ENCODE results near the gene KCNMB4.

Gene KCNMB4

DNA sequence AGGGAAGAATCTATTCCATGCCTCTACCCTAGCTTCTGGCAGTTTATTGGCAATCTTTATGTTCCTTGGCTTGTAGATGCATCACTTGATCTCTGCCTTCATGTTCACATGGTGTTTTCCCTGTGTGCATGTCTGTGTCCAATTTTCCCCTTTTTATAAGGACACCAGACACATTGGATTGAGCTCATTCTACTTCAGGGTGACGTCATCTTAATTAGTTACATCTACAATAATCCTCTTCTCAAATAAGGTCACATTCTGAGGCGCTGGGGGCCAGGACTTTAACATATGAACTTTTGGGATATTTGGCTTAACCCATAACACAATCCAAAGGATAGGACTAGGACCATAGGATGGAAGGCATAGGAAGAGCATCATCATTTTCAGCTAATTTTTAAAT is 101.4 kb downstream of the KCNMB4 start:
- H3K27me3 ChIP-seq: peaks cover 4% of the 10 kb centered on the region; the same call in 1 of the 2 replicates
- H3K4me3 ChIP-seq (ENCODE audit: low read depth, low read length): no peak overlapping the region
- no peak for DNase-seq
- TF ChIP-seq, protein P1, sequence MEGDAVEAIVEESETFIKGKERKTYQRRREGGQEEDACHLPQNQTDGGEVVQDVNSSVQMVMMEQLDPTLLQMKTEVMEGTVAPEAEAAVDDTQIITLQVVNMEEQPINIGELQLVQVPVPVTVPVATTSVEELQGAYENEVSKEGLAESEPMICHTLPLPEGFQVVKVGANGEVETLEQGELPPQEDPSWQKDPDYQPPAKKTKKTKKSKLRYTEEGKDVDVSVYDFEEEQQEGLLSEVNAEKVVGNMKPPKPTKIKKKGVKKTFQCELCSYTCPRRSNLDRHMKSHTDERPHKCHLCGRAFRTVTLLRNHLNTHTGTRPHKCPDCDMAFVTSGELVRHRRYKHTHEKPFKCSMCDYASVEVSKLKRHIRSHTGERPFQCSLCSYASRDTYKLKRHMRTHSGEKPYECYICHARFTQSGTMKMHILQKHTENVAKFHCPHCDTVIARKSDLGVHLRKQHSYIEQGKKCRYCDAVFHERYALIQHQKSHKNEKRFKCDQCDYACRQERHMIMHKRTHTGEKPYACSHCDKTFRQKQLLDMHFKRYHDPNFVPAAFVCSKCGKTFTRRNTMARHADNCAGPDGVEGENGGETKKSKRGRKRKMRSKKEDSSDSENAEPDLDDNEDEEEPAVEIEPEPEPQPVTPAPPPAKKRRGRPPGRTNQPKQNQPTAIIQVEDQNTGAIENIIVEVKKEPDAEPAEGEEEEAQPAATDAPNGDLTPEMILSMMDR (IDR thresholded peaks at IDR 0.05; ENCODE audit: low read depth, low read length): no peak
- no peaks in the 10 kb centered on the region for H3K36me3 ChIP-seq
- no peaks in the 10 kb centered on the region for H3K4me1 ChIP-seq
- peaks cover 3% of the 10 kb centered on the region; the same call in 1 of the 2 replicates for H3K9me3 ChIP-seq

GRCh38 chr12:70467918-70468733 is 102.0 kb downstream of the KCNMB4 start:
- Histone ChIP-seq H3K27me3 (peaks cover 4% of the 10 kb centered on the region; the same call in 1 of the 2 replicates), H3K4me3 (ENCODE audit: low read depth, low read length) (no peak overlapping the region), H3K36me3 (no peaks in the 10 kb centered on the region), H3K4me1 (no peaks in the 10 kb centered on the region), H3K9me3 (peaks cover 3% of the 10 kb centered on the region; the same call in 1 of the 2 replicates)
- DNase-seq: no peak
- TF ChIP-seq, protein P1 (IDR thresholded peaks at IDR 0.05; ENCODE audit: low read depth, low read length): no peak

DNA sequence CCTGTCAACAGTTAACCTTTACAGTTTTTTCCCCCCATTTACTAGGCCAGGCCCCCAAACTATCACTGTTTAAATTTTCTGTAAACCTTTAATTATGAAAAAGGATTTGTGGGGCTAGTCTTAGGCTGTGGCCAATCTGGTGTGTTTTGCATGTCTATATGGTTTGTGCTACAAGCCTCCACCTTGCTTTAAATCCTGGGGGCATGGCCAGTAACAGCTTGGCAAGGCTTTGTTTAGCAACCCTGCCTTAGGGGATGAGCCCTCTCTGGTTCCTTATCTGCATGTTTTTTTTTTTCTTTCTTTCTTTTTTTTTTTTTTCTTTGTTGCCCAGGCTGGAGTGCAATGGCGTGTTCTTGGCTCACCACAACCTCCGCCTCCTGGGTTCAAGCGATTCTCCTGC is 102.7 kb downstream of the KCNMB4 start:
- Histone ChIP-seq H3K4me3 (ENCODE audit: low read depth, low read length) (no peak overlapping the region), H3K9me3 (peaks cover 3% of the 10 kb centered on the region; the same call in 1 of the 2 replicates), H3K27me3 (peaks cover 4% of the 10 kb centered on the region; the same call in 1 of the 2 replicates), H3K36me3 (no peaks in the 10 kb centered on the region), H3K4me1 (no peaks in the 10 kb centered on the region)
- no peak for DNase-seq
- TF ChIP-seq, protein P1 (IDR thresholded peaks at IDR 0.05; ENCODE audit: low read depth, low read length): no peak

- H3K4me1 ChIP-seq: no peaks in the 10 kb centered on the region
- H3K9me3 ChIP-seq: no peaks in the 10 kb centered on the region
- peaks cover 4% of the 10 kb centered on the region; the same call in 1 of the 2 replicates for H3K27me3 ChIP-seq
- no peaks in the 10 kb centered on the region for H3K36me3 ChIP-seq
- H3K4me3 ChIP-seq (ENCODE audit: low read depth, low read length): no peak overlapping the region
- DNase-seq: no peak
- TF ChIP-seq, protein P1 (IDR thresholded peaks at IDR 0.05; ENCODE audit: low read depth, low read length): no peak
Observed at GRCh38 chr12:70469221-70469820, 103.2 kb downstream of the KCNMB4 start.

- Histone ChIP-seq H3K9me3 (no peaks in the 10 kb centered on the region), H3K4me3 (ENCODE audit: low read depth, low read length) (no peak overlapping the region), H3K36me3 (no peaks in the 10 kb centered on the region), H3K4me1 (no peaks in the 10 kb centered on the region), H3K27me3 (no peaks in the 10 kb centered on the region)
- TF ChIP-seq, protein P1 (IDR thresholded peaks at IDR 0.05; ENCODE audit: low read depth, low read length): no peak
- no peak for DNase-seq
Observed at GRCh38 chr12:70482764-70483163, 116.7 kb downstream of the KCNMB4 start.

All from BE2C (cell line).